CD14-positive monocyte (primary cell): ENCODE data around the gene ABHD16A. TPM values are rescaled to one million over a fixed set of nuclear protein-coding genes. Genes with fewer than 3 reads are reported as not detected.
A peak's percentile ranks its signal among the peaks of the same experiment; 100 is the strongest.

Experiments
- DNase-seq, 3 donors: peaks; one replicate each; pipeline ENCODE4 v3.0.0-alpha.2; 2011 to 2022
- H2AFZ ChIP-seq: 2 replicates; pipeline ENCODE4 v1.6.0; 2012; ENCODE audit warnings: mild to moderate bottlenecking, low read depth, low read length, inconsistent platforms; ENCODE audit not compliant: insufficient read depth, poor library complexity, severe bottlenecking
- H3K27ac ChIP-seq, 2 donors: 1 replicate in 1 of 2; 2 replicates in 1 of 2; pipeline ENCODE4 v1.5.1; 2012 to 2013; ENCODE audit warnings: low read length in 2 of 2, control low read depth in 1 of 2, inconsistent platforms in 1 of 2, low read depth in 1 of 2, mild to moderate bottlenecking in 1 of 2
- H3K27me3 ChIP-seq, 2 donors: one replicate each; pipeline versions ENCODE4 v1.6.0 to v1.6.1; 2011 to 2013; ENCODE audit warnings: low read length in 2 of 2; ENCODE audit not compliant: control insufficient read depth in 2 of 2, insufficient read depth in 2 of 2
- H3K36me3 ChIP-seq, 2 donors: replicated peaks in 1 of 2; 1 replicate in 1 of 2; 2 replicates in 1 of 2; pipeline versions ENCODE4 v1.5.1 to v1.6.1; 2012 to 2013; ENCODE audit warnings: low read length in 2 of 2, control low read depth in 1 of 2, inconsistent platforms in 1 of 2, mild to moderate bottlenecking in 1 of 2; ENCODE audit not compliant: insufficient read depth in 2 of 2, control insufficient read depth in 1 of 2
- H3K4me1 ChIP-seq, 2 donors: 1 replicate in 1 of 2; 2 replicates in 1 of 2; pipeline versions ENCODE4 v1.5.1 to v1.6.1; 2012 to 2013; ENCODE audit warnings: low read length in 2 of 2, control low read depth in 1 of 2, inconsistent platforms in 1 of 2, mild to moderate bottlenecking in 1 of 2, moderate library complexity in 1 of 2; ENCODE audit not compliant: insufficient read depth in 2 of 2, control insufficient read depth in 1 of 2
- H3K4me2 ChIP-seq: replicated peaks from 2 replicates; pipeline ENCODE3; 2012; ENCODE audit warnings: low read length, moderate library complexity, mild to moderate bottlenecking; ENCODE audit not compliant: poor library complexity, severe bottlenecking; ENCODE audit errors: extremely low read depth
- H3K4me3 ChIP-seq, 3 experiments: fragments of 200-600 bp in 1 of 3; sonication (generic) in 1 of 3; replicated peaks in 1 of 3; 1 replicate in 2 of 3; 2 replicates in 1 of 3; pipeline ENCODE4 v1.5.1; 2011 to 2013; ENCODE audit warnings: low read length in 3 of 3, mild to moderate bottlenecking in 3 of 3, control low read depth in 2 of 3, low read depth in 2 of 3, inconsistent platforms in 1 of 3, moderate library complexity in 1 of 3
- H3K79me2 ChIP-seq: 2 replicates; pipeline ENCODE4 v1.6.0; 2012; ENCODE audit warnings: mild to moderate bottlenecking, control low read depth, inconsistent platforms, low read length, moderate library complexity; ENCODE audit not compliant: insufficient read depth
- H3K9ac ChIP-seq: 2 replicates; pipeline ENCODE4 v1.6.0; 2017; ENCODE audit warnings: low read length, mild to moderate bottlenecking; ENCODE audit not compliant: insufficient read depth, poor library complexity, severe bottlenecking
- H3K9me3 ChIP-seq, 2 donors: replicated peaks in 1 of 2; 1 replicate in 1 of 2; 2 replicates in 1 of 2; pipeline versions ENCODE4 v1.5.1 to v1.6.1; 2012 to 2013; ENCODE audit warnings: low read length in 2 of 2, control low read depth in 1 of 2; ENCODE audit not compliant: control insufficient read depth in 1 of 2, insufficient read depth in 1 of 2
- H4K20me1 ChIP-seq: 2 replicates; pipeline ENCODE4 v1.6.0; 2012; ENCODE audit warnings: mild to moderate bottlenecking, low read length, control low read depth, moderate library complexity; ENCODE audit not compliant: insufficient read depth
- H3K27ac Mint-ChIP-seq, 7 donors: one replicate each; pipeline ENCODE4 v1.8.0; 2020; ENCODE audit warnings: mild to moderate bottlenecking in 7 of 7, mixed read lengths in 7 of 7, moderate library complexity in 6 of 7, inconsistent platforms in 2 of 7
- H3K27me3 Mint-ChIP-seq, 3 donors: one replicate each; pipeline ENCODE4 v1.8.0; 2021 to 2022; ENCODE audit warnings: low read depth in 3 of 3, mild to moderate bottlenecking in 3 of 3, mixed read lengths in 3 of 3, moderate library complexity in 3 of 3, inconsistent platforms in 1 of 3
- H3K36me3 Mint-ChIP-seq, 2 donors: one replicate each; pipeline ENCODE4 v1.8.0; 2020; ENCODE audit warnings: mixed read lengths in 2 of 2, inconsistent platforms in 1 of 2, mild to moderate bottlenecking in 1 of 2
- H3K4me1 Mint-ChIP-seq: one replicate; pipeline ENCODE4 v1.8.0; 2020; ENCODE audit warnings: mild to moderate bottlenecking, mixed read lengths
- H3K4me3 Mint-ChIP-seq, 2 donors: one replicate each; pipeline ENCODE4 v1.8.0; 2020; ENCODE audit warnings: mild to moderate bottlenecking in 2 of 2, mixed read lengths in 2 of 2, moderate library complexity in 1 of 2
- H3K9me3 Mint-ChIP-seq, 7 donors: one replicate each; pipeline ENCODE4 v1.8.0; 2020 to 2022; ENCODE audit warnings: mixed read lengths in 7 of 7, mild to moderate bottlenecking in 6 of 7, moderate library complexity in 6 of 7, inconsistent platforms in 2 of 7
- CTCF ChIP-seq: fragments of 200-600 bp; IDR thresholded peaks from one replicate; pipeline ENCODE4 v1.8.0; 2022; ENCODE audit warnings: antibody characterized with exemption, mild to moderate bottlenecking
- WGBS: methylation state at CpG from one replicate; pipeline ENCODE4 v1.1.5; 2013; ENCODE audit warnings: missing lambda C conversion rate; ENCODE audit not compliant: insufficient coverage; 5-methylcytosine and 5-hydroxymethylcytosine counted together
- intact Hi-C, 2 donors: fragments of 100-400 bp; cut with micrococcal nuclease; formaldehyde crosslinking; loops; one replicate each; pipeline versions ENCODE4 v1.15.0 to v1.15.1; 2023
- polyA plus RNA-seq, 3 donors: library from polyadenylated mRNA; depleted of rRNA in 1 of 3; unstranded in 2 of 3; stranded (reverse) in 1 of 3; fragments of 300-500 nt in 2 of 3; fragments of >200 nt in 1 of 3; fragmentation: Illumina TruSeq in 2 of 3; gene quantifications; 1 replicate in 2 of 3; 2 replicates in 1 of 3; pipeline ENCODE4 v1.2.3, GENCODE V29; 2012 to 2021

ABHD16A gene
- polyA plus RNA-seq, 3 donors: 53.0 to 122 (median 56.0) TPM

DNA sequence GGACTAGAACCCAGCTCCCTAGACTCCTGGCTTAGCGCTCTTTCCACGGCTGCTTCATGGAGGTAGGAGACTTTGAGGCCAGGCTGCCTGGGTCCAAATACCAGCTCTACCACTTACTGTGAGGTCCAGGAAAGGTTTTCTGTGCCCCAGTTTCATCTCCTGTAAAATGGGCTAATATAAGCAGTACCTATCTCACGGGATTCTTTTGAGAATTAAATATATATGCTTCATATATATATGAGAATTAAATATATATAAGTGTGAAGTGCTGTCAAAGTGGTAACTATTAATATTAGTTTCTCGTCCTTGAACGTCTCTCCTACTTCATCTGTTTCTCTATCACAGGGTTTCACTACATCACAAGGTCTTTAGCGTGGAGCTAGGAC, 12.1 kb downstream of the ABHD16A start:
- DNase-seq: no peak
- peaks cover 9 to 10% of the 10 kb centered on the region in 2 donors for H3K4me1 ChIP-seq
- H3K79me2 ChIP-seq: peaks cover 7% of the 10 kb centered on the region
- H3K4me3 ChIP-seq: no peak overlapping the region
- H3K4me2 ChIP-seq: no peak overlapping the region
- Mint-ChIP-seq H3K4me3 (no peak overlapping the region), H3K36me3 (peaks cover 84 to 94% of the 10 kb centered on the region in 2 donors), H3K9me3 (no peaks in the 10 kb centered on the region), H3K27ac (peak overlapping the region in 2 of 7 donors; percentile 25 to 63), H3K27me3 (peaks cover 0 to 6% (median 1%) of the 10 kb centered on the region in 3 donors), H3K4me1 (peaks cover 14% of the 10 kb centered on the region)
- WGBS: 100% methylated on average over 1 of the region's 6 CpGs
- intact Hi-C loops: no loop called here
- peaks cover 89 to 98% of the 10 kb centered on the region in 2 donors for H3K36me3 ChIP-seq
- H3K27me3 ChIP-seq: no peaks in the 10 kb centered on the region
- H4K20me1 ChIP-seq: peaks cover 26% of the 10 kb centered on the region
- H3K9me3 ChIP-seq: no peaks in the 10 kb centered on the region
- H3K9ac ChIP-seq: no peak overlapping the region
- H2AFZ ChIP-seq: no peak overlapping the region
- no peak for TF ChIP-seq CTCF
- no peak overlapping the region for H3K27ac ChIP-seq

DNA sequence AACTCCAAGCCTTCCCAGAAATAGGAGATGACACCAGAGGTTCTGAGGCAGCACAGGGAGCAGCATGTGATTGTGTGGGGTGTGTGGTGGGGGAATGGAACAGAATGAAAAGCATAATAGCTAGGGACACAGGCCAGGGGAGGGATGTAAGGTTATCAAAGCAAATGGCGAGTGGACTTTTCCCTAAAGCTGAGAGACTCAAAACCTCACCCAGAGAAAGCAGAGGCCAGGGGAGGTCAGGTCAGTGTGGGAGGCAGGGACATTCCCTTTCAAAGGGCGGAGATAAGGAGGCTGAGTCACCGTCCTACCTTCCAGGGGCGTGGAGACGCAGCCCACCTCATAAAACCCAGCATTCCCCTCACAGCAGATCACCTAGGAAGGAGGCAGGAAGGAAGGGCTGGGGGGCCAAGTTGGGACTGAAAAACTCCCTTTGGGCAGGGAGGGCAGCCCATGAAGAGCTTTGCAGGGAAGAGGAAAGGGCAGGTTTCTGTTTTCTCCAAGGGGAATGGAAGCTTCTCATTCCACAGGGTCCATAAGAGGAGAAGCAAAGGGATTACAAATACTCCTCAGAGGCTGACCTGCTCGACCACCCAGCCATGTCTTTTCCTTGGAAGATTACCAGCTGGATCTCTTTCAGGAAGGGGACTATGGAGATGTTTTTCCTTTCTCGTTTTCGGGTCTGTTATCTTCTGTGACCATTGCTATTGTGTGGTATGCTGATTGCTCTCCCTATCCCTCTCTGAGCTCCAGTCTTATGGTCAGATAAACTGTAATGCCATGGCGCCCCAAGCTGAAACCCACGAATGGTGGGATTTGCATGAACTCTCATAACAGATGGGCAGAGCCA, 12.7 kb downstream of the ABHD16A start:
- H3K36me3 ChIP-seq: peaks cover 90 to 99% of the 10 kb centered on the region in 2 donors
- Mint-ChIP-seq H3K36me3 (peaks cover 90 to 94% of the 10 kb centered on the region in 2 donors), H3K4me1 (peaks cover 14% of the 10 kb centered on the region), H3K27ac (peak overlapping the region in 5 of 7 donors; percentile 4 to 78 (median 61)), H3K4me3 (no peak overlapping the region), H3K27me3 (peaks cover 0 to 6% (median 1%) of the 10 kb centered on the region in 3 donors), H3K9me3 (no peaks in the 10 kb centered on the region)
- no peak overlapping the region for H3K4me2 ChIP-seq
- no peak overlapping the region for H3K4me3 ChIP-seq
- H4K20me1 ChIP-seq: peaks cover 26% of the 10 kb centered on the region
- H3K27ac ChIP-seq: peak overlapping the region in 1 of 2 donors; percentile 46
- no peak for DNase-seq
- no peaks in the 10 kb centered on the region for H3K27me3 ChIP-seq
- WGBS: no CpG with 5 or more reads among the region's 10 CpGs
- intact Hi-C loops: no loop called here
- H2AFZ ChIP-seq: no peak overlapping the region
- TF ChIP-seq CTCF: no peak
- H3K9me3 ChIP-seq: no peaks in the 10 kb centered on the region
- H3K4me1 ChIP-seq: peaks cover 9 to 10% of the 10 kb centered on the region in 2 donors
- H3K9ac ChIP-seq: no peak overlapping the region
- H3K79me2 ChIP-seq: peaks cover 7% of the 10 kb centered on the region
